ENCODE data around the gene DMWD. TPM values are rescaled to one million over a fixed set of nuclear protein-coding genes. Genes with fewer than 3 reads are reported as not detected.
"Not testable (repeated sequence)": the region's sequence is repeated elsewhere in the genome, so short reads cannot be mapped to it uniquely, and the experiment has no call there.

The DMWD gene
- total RNA-seq, 4 donors from 2014 or later: 20.0 to 31.0 (median 28.0) TPM

- TF ChIP-seq, protein P1, sequence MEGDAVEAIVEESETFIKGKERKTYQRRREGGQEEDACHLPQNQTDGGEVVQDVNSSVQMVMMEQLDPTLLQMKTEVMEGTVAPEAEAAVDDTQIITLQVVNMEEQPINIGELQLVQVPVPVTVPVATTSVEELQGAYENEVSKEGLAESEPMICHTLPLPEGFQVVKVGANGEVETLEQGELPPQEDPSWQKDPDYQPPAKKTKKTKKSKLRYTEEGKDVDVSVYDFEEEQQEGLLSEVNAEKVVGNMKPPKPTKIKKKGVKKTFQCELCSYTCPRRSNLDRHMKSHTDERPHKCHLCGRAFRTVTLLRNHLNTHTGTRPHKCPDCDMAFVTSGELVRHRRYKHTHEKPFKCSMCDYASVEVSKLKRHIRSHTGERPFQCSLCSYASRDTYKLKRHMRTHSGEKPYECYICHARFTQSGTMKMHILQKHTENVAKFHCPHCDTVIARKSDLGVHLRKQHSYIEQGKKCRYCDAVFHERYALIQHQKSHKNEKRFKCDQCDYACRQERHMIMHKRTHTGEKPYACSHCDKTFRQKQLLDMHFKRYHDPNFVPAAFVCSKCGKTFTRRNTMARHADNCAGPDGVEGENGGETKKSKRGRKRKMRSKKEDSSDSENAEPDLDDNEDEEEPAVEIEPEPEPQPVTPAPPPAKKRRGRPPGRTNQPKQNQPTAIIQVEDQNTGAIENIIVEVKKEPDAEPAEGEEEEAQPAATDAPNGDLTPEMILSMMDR (IDR thresholded peaks at IDR 0.05): no peak
- TF ChIP-seq POLR2A (IDR thresholded peaks at IDR 0.05): no peak
- no peak for DNase-seq (ENCODE audit: low spot score in 2 of 2)
- no peak overlapping the region for H3K4me3 ChIP-seq (ENCODE audit: low read depth, poor library complexity, severe bottlenecking)
- WGBS, 2 donors: 89 to 93% methylated on average over 57 of the region's 57 CpGs
- intact Hi-C loops (cut with DNase I; ENCODE audit: low total_unique reads): no loop called here
Measured at GRCh38 chr19:45804140-45804958, 11.7 kb upstream of the DMWD start.

DNA sequence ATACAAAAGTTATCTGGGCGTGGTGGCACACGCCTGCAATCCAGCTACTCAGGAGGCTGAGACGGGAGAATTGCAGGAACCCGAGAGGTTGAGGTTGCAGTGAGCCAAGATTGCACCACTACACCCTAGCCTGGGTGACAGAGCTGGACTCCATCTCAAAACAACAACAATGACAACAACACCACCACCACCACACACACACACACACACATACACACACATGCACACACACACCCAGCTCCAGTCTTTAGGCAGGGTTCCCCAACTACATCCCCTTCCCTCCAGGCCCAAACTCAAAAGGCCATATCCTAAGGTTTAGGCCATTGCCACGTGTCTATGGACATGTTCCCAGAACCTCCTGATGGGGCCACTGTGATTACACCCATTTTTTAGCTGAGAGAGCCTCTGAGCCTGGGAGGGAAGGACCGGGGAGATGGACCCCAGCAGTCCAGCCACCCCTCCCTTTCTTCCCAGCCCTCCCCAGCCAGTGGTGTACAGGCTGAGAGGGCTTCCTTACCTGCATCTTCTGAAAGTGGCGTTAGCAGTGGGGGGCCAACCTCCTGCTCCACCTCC lies 9.0 kb upstream of the DMWD start:
- no peak for TF ChIP-seq POLR2A (IDR thresholded peaks at IDR 0.05)
- TF ChIP-seq, protein P1 (IDR thresholded peaks at IDR 0.05): no peak
- no peak overlapping the region for H3K4me3 ChIP-seq (ENCODE audit: low read depth, poor library complexity, severe bottlenecking)
- intact Hi-C loops (cut with DNase I; ENCODE audit: low total_unique reads): no loop called here
- no peak for DNase-seq (ENCODE audit: low spot score in 2 of 2)
- WGBS, 2 donors: 77 to 87% methylated on average over 7 of the region's 7 CpGs

DNA sequence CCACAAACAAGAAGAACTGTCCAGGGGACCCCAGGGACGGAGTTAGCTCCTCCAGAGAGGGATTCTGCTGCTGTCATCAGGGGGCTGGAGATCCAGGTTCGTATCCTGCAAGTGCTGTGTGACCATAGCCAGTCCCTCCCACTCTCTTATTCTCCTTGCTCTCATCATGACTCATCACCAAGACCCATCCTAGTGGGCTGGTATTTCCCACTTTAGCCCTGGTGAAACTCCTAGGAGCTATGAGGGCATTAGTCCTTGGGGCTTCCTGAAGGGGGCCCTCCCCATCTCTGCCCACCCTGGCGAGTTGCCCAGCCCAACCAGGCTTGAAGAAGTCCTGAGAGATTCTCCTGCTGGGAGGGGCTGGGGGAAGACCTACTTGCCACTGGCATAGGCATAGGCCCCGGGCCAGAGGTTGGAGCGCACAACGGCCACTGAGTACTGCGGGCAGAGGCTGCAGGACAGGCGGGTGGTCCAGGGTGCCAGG lies 7.5 kb upstream of the DMWD start:
- no peak for DNase-seq (ENCODE audit: low spot score in 2 of 2)
- WGBS, 2 donors: 76 to 77% methylated on average over 8 of the region's 8 CpGs
- intact Hi-C loops (cut with DNase I; ENCODE audit: low total_unique reads): no loop called here
- H3K4me3 ChIP-seq (ENCODE audit: low read depth, poor library complexity, severe bottlenecking): no peak overlapping the region
- no peak for TF ChIP-seq POLR2A (IDR thresholded peaks at IDR 0.05)
- TF ChIP-seq, protein P1 (IDR thresholded peaks at IDR 0.05): no peak

DNA sequence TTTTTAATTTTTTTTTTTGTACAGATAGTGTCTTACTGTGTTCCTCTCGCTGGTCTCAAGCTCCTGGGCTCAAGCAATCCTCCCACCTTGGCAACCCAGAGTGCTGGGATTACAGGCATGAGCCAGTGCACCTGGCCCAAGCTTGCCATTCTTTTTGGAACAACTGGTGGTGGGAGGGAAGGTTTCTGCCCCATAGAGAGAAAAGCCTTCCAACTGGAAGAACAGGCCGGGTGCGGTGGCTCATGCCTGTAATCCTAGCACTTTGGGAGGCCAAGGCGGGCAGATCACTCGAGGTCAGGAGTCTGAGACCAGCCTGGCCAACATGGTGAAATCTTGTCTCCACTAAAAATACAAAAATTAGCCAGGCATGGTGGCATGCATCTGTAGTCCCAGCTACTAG lies 6.9 kb upstream of the DMWD start:
- DNase-seq (ENCODE audit: low spot score in 2 of 2); intact Hi-C loops (cut with DNase I; ENCODE audit: low total_unique reads); H3K4me3 ChIP-seq (ENCODE audit: low read depth, poor library complexity, severe bottlenecking): not testable (repeated sequence)
- 52 to 57% methylated on average over 5 of the region's 5 CpGs for WGBS, 2 donors

- 3 to 4% methylated on average over 10 of the region's 10 CpGs for WGBS, 2 donors
- intact Hi-C loops (cut with DNase I; ENCODE audit: low total_unique reads): no loop called here
- TF ChIP-seq, protein P1 (IDR thresholded peaks at IDR 0.05): peak in 1 of 3 donors; percentile 65
- TF ChIP-seq POLR2A (IDR thresholded peaks at IDR 0.05): no peak
Measured at GRCh38 chr19:45798995-45799517, 6.4 kb upstream of the DMWD start.

DNA sequence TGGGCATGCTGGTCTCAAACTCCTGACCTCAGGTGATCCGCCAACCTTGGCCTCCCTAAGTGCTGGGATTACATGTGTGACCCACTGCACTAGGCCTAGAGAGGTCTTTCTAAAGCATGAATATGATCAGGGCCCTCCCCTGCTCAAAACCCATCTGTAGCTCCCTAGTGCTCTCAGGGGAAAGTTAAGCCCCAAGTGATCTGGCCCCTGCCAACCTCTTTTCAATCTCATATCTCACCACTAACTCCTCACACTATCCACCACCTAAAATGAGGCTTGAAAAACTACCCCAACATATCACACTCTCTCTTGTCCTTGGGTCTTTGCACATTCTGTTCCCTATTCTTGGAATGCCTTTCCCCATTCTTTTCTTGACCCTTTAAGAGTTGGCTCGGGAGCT lies 2.0 kb upstream of the DMWD start:
- no peak overlapping the region for H3K4me3 ChIP-seq (ENCODE audit: low read depth, poor library complexity, severe bottlenecking)
- 80 to 86% methylated on average over 2 of the region's 2 CpGs for WGBS, 2 donors
- no peak for TF ChIP-seq POLR2A (IDR thresholded peaks at IDR 0.05)
- TF ChIP-seq, protein P1 (IDR thresholded peaks at IDR 0.05): no peak
- intact Hi-C loops (cut with DNase I; ENCODE audit: low total_unique reads): no loop called here
- no peak for DNase-seq (ENCODE audit: low spot score in 2 of 2)

More at GRCh38 chr19:45798995-45799517, 6.4 kb upstream of the DMWD start:
- H3K4me3 ChIP-seq (ENCODE audit: low read depth, poor library complexity, severe bottlenecking): no peak overlapping the region
- no peak for DNase-seq (ENCODE audit: low spot score in 2 of 2)
